Hematopoietic multipotent progenitor cell treated with erythropoietin and hydrocortisone succinate and interleukin-3 and kit ligand, for 8 days (in vitro differentiated cells): ENCODE data around the gene FBH1.

Experiments used
- DNase-seq: peaks from one replicate; pipeline ENCODE4 v3.0.0-alpha.2; 2015

The FBH1 gene

DNA sequence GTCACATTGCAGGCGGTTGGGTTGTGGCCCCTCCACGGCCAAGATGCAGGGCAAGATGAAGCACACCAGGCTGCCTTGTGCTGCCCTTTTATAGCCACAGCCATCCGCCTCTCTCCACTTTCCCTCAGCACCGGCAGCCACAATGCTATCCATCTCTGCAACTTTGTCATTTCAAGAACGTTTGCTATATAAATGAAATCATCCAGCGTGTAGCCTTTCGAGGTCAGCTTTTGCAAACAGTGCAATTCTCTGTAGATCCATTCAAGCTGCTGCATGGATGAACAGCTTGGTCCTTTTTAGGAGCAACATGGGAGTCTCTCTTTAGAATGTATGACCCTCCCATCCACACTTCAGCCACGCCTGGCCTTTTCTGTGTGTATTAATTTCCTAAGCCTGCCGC lies 93.7 kb downstream of the FBH1 start:
- DNase-seq: no peak

DNA sequence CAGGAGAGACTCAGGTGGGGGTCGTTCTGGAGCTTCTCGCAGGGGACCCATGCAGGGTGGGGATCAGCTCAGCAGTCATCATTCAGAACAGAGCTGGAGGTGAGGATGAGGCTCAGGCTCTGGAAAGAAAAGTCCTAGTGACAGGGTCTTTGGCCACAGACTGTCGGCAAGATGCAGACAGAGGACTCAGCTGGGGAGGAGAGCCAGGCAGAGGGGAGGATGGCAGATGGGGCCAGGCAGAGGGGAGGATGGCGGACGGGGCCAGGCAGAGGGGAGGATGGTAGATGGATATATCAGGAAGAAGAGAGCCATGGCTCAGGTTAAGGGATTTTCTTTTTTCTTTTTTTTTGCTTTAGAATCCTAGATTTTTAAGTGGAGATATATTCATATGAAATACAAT lies 95.0 kb downstream of the FBH1 start:
- DNase-seq: no peak
